B cell (primary cell): ENCODE data around the gene RALGAPB.

Experiments
- CTCF ChIP-seq: fragments of 200-600 bp; IDR thresholded peaks from one replicate; pipeline ENCODE4 v1.8.0; 2022; ENCODE audit warnings: antibody characterized with exemption, mild to moderate bottlenecking
- EZH2 ChIP-seq: IDR thresholded peaks from 2 replicates; pipeline ENCODE4 v1.6.1; 2012; ENCODE audit warnings: borderline replicate concordance, low read depth, mild to moderate bottlenecking, moderate library complexity, low read length; ENCODE audit not compliant: insufficient read depth, poor library complexity, severe bottlenecking

GRCh38 chr20:38485041-38485440 is 12.4 kb downstream of the RALGAPB start:
- no peak for TF ChIP-seq CTCF
- no peak for TF ChIP-seq EZH2
